GM23338 (cell line): ENCODE data around the gene GDPD1. TPM values are rescaled to one million over a fixed set of nuclear protein-coding genes. Genes with fewer than 3 reads are reported as not detected.
A peak's percentile ranks its signal among the peaks of the same experiment; 100 is the strongest.

Experiments used
- ATAC-seq: fragments of 200-7000 bp; cut with Tn5 transposase; 3 replicates; pipeline ENCODE4 v1.9.1; 2020
- DNase-seq: peaks from one replicate; pipeline ENCODE4 v3.0.0-alpha.2; 2015; ENCODE audit warnings: low spot score
- H2AFZ ChIP-seq: fragments of 200-600 bp; sonication (generic); 2 replicates; pipeline ENCODE4 v1.8.0; 2016; ENCODE audit warnings: antibody characterized with exemption, mild to moderate bottlenecking, moderate library complexity
- H3F3A ChIP-seq: fragments of 200-600 bp; sonication (generic); replicated peaks from 2 replicates; pipeline ENCODE4 v1.8.0; 2017; ENCODE audit warnings: antibody characterized with exemption, mixed run types, low read depth
- H3K27ac ChIP-seq: fragments of 200-600 bp; sonication (generic); 2 replicates; pipeline ENCODE4 v1.6.1; 2016; ENCODE audit warnings: low read depth
- H3K27me3 ChIP-seq: fragments of 200-600 bp; sonication (generic); 2 replicates; pipeline ENCODE4 v1.8.0; 2016; ENCODE audit warnings: mild to moderate bottlenecking, mixed run types, moderate library complexity; ENCODE audit not compliant: insufficient read depth
- H3K36me3 ChIP-seq: fragments of 200-600 bp; sonication (generic); 2 replicates; pipeline ENCODE4 v1.8.0; 2016; ENCODE audit warnings: mild to moderate bottlenecking; ENCODE audit not compliant: insufficient read depth
- H3K4me1 ChIP-seq: fragments of 200-600 bp; sonication (generic); 2 replicates; pipeline ENCODE4 v1.8.0; 2016; ENCODE audit warnings: mild to moderate bottlenecking, moderate library complexity; ENCODE audit not compliant: insufficient read depth
- H3K4me2 ChIP-seq: fragments of 200-600 bp; sonication (generic); 2 replicates; pipeline ENCODE4 v1.7.1; 2017; ENCODE audit warnings: mixed run types
- H3K4me3 ChIP-seq: fragments of 200-600 bp; sonication (generic); 2 replicates; pipeline ENCODE4 v1.6.1; 2016; ENCODE audit warnings: mixed run types
- H3K79me2 ChIP-seq: fragments of 200-600 bp; sonication (generic); replicated peaks from 2 replicates; pipeline ENCODE4 v1.8.0; 2017; ENCODE audit warnings: mild to moderate bottlenecking; ENCODE audit not compliant: insufficient read depth
- H3K9me2 ChIP-seq: fragments of 200-600 bp; sonication (generic); 2 replicates; pipeline ENCODE4 v1.8.0; 2017; ENCODE audit not compliant: insufficient read depth
- H4K20me1 ChIP-seq: fragments of 200-600 bp; sonication (generic); replicated peaks from 2 replicates; pipeline ENCODE4 v1.8.0; 2017; ENCODE audit warnings: mild to moderate bottlenecking; ENCODE audit not compliant: insufficient read depth
- H3K27ac Mint-ChIP-seq: 2 replicates; pipeline ENCODE4 v1.8.0; 2020; ENCODE audit warnings: inconsistent platforms, mild to moderate bottlenecking, moderate library complexity, mixed read lengths
- H3K27me3 Mint-ChIP-seq: 3 replicates; pipeline ENCODE4 v1.8.0; 2022; ENCODE audit warnings: low read depth, mild to moderate bottlenecking, moderate library complexity, mixed read lengths, inconsistent platforms; ENCODE audit not compliant: insufficient read depth, poor library complexity
- H3K36me3 Mint-ChIP-seq: 3 replicates; pipeline ENCODE4 v1.8.0; 2021; ENCODE audit warnings: low read depth, mild to moderate bottlenecking, inconsistent platforms, moderate library complexity, mixed read lengths
- H3K4me1 Mint-ChIP-seq: 3 replicates; pipeline ENCODE4 v1.8.0; 2020; ENCODE audit warnings: mild to moderate bottlenecking, inconsistent platforms, mixed read lengths
- H3K4me3 Mint-ChIP-seq: 3 replicates; pipeline ENCODE4 v1.8.0; 2021; ENCODE audit warnings: moderate library complexity, mild to moderate bottlenecking, inconsistent platforms, mixed read lengths
- H3K9me3 Mint-ChIP-seq: 3 replicates; pipeline ENCODE4 v1.8.0; 2020; ENCODE audit warnings: moderate library complexity, mild to moderate bottlenecking, inconsistent platforms, mixed read lengths
- CREB1 ChIP-seq: fragments of 250-450 bp; sonication (Bioruptor Pico); IDR thresholded peaks from 2 replicates; pipeline ENCODE4 v1.5.0; 2020; ENCODE audit warnings: low read depth, mild to moderate bottlenecking, moderate library complexity
- CTCF ChIP-seq, 2 experiments: fragments of 200-600 bp in 1 of 2; sonication (generic) in 1 of 2; conservative IDR thresholded peaks; 2 replicates each; pipeline versions ENCODE4 v1.5.1 to v1.6.1; 2016 to 2017; ENCODE audit warnings: antibody characterized with exemption in 2 of 2, low read depth in 2 of 2, mild to moderate bottlenecking in 2 of 2, moderate library complexity in 1 of 2
- ETS1 ChIP-seq: IDR thresholded peaks from 2 replicates; pipeline ENCODE4 v1.6.1; 2016; ENCODE audit warnings: antibody characterized with exemption
- EZH2phosphoT487 ChIP-seq: fragments of 200-600 bp; sonication (generic); IDR thresholded peaks from one replicate; pipeline ENCODE4 v1.8.1; 2018; ENCODE audit warnings: antibody characterized with exemption; ENCODE audit not compliant: unreplicated experiment
- POLR2AphosphoS5 ChIP-seq: IDR thresholded peaks from 2 replicates; pipeline ENCODE4 v1.6.1; 2016; ENCODE audit warnings: antibody characterized with exemption, low read depth
- REST ChIP-seq: IDR thresholded peaks from one replicate; pipeline ENCODE4 v1.6.1; 2018; ENCODE audit warnings: antibody characterized with exemption; ENCODE audit not compliant: unreplicated experiment
- STAT1 ChIP-seq: IDR thresholded peaks from one replicate; pipeline ENCODE4 v1.6.1; 2016; ENCODE audit warnings: antibody characterized with exemption; ENCODE audit not compliant: unreplicated experiment
- ZNF462 ChIP-seq: fragments of 250-450 bp; sonication (Bioruptor Pico); IDR thresholded peaks from 2 replicates; pipeline ENCODE4 v1.5.0; 2020; ENCODE audit warnings: mild to moderate bottlenecking, moderate library complexity
- polyA plus RNA-seq: library from polyadenylated mRNA; unstranded; fragments of >200 nt; fragmentation: Nextera tagmentation; extraction: Ambion mirVana; gene quantifications from 2 replicates; pipeline ENCODE4 v1.2.1, GENCODE V29; 2016
- total RNA-seq: library from RNA; depleted of rRNA; stranded (reverse); fragments of >200 nt; shearing (Covaris generic); gene quantifications from 2 replicates; pipeline ENCODE4 v1.2.3, GENCODE V29; 2014

Gene GDPD1
- total and polyA plus RNA-seq, 2 experiments from 2014 or later: 6.8 to 7.8 TPM

GRCh38 chr17:59219992-59220327 lies 351 bp upstream of the GDPD1 start:
- Mint-ChIP-seq H3K27me3 (peaks cover 5% of the 10 kb centered on the region), H3K27ac (peak overlapping the region; percentile 88; the same call in 1 of the 2 replicates), H3K4me3 (peak overlapping the region; percentile 92), H3K9me3 (no peaks in the 10 kb centered on the region), H3K4me1 (peaks cover 6% of the 10 kb centered on the region; the same call in 2 of the 3 replicates), H3K36me3 (no peaks in the 10 kb centered on the region; the same call in 2 of the 3 replicates)
- Histone ChIP-seq H3K27ac (no peak overlapping the region), H3K9me2 (no peaks in the 10 kb centered on the region), H3K36me3 (no peaks in the 10 kb centered on the region), H3K27me3 (peaks cover 9% of the 10 kb centered on the region; the same call in 1 of the 2 replicates), H3K4me2 (peak overlapping the region; percentile 87), H3K79me2 (no peaks in the 10 kb centered on the region), H4K20me1 (no peaks in the 10 kb centered on the region), H2AFZ (peak overlapping the region; percentile 93), H3F3A (0 out of 2 replicates have a peak, but pooled peaks cover 6% of the 10 kb centered on the region), H3K4me1 (no peaks in the 10 kb centered on the region), H3K4me3 (peak overlapping the region; percentile 85)
- ATAC-seq (no peak), DNase-seq (no peak)
- TF ChIP-seq EZH2phosphoT487: no peak
- TF ChIP-seq POLR2AphosphoS5: no peak

- no peak; the same call in 2 of the 3 replicates for ATAC-seq
- H3K4me1 Mint-ChIP-seq: peaks cover 6% of the 10 kb centered on the region; the same call in 2 of the 3 replicates
- no peak for TF ChIP-seq POLR2AphosphoS5
- no peak for TF ChIP-seq STAT1
- no peak for TF ChIP-seq ZNF462
- TF ChIP-seq CREB1 (CRISPR knock-in tag): no peak
- no peak for TF ChIP-seq REST
- TF ChIP-seq ETS1: no peak
- no peak for TF ChIP-seq CTCF (conservative IDR thresholded peaks at IDR 0.05; ENCODE audit: low read depth in 2 of 2)
Observed at GRCh38 chr17:59221159-59221847, 992 bp downstream of the GDPD1 start.

More at GRCh38 chr17:59221159-59221847, 992 bp downstream of the GDPD1 start:
- H3K4me1 ChIP-seq: no peaks in the 10 kb centered on the region
- peak overlapping the region; percentile 87 for H3K4me2 ChIP-seq
- Mint-ChIP-seq H3K27me3 (peaks cover 5% of the 10 kb centered on the region), H3K9me3 (no peaks in the 10 kb centered on the region), H3K27ac (no peak overlapping the region; the same call in 1 of the 2 replicates), H3K4me3 (peak overlapping the region; percentile 92), H3K36me3 (no peaks in the 10 kb centered on the region)
- no peaks in the 10 kb centered on the region for H3K36me3 ChIP-seq
- peak overlapping the region; percentile 85 for H3K4me3 ChIP-seq
- H3K27me3 ChIP-seq: peaks cover 9% of the 10 kb centered on the region; the same call in 1 of the 2 replicates
- H2AFZ ChIP-seq: peak overlapping the region; percentile 100
- H3K27ac ChIP-seq: no peak overlapping the region
- no peaks in the 10 kb centered on the region for H3K79me2 ChIP-seq
- no peak for DNase-seq
- H3F3A ChIP-seq: 0 out of 2 replicates have a peak, but pooled peaks cover 6% of the 10 kb centered on the region
- H3K9me2 ChIP-seq: no peaks in the 10 kb centered on the region
- no peaks in the 10 kb centered on the region for H4K20me1 ChIP-seq
